DMS53 treated with DMSO at 0.1 percent for 48 hours (cell line): Measurements from ENCODE around the gene CADPS.

ENCODE experiments used
- DNase-seq: peaks from one replicate; lab custom pipeline; 2025; ENCODE audit not compliant: unreplicated experiment; lab: John Stamatoyannopoulos, UW

The CADPS gene

GRCh38 chr3:62696011-62696410 lies 179.2 kb downstream of the CADPS start:
- DNase-seq = no peak

- no peak for DNase-seq
Measured at GRCh38 chr3:62688812-62689211, 186.4 kb downstream of the CADPS start.

GRCh38 chr3:62688050-62688449 lies 187.2 kb downstream of the CADPS start:
- no peak for DNase-seq

GRCh38 chr3:62686503-62687294 lies 188.5 kb downstream of the CADPS start:
- no peak for DNase-seq

- no peak for DNase-seq
Measured at GRCh38 chr3:62682826-62683225, 192.4 kb downstream of the CADPS start.

- no peak for DNase-seq
Measured at GRCh38 chr3:62679988-62680387, 195.2 kb downstream of the CADPS start.

- DNase-seq = no peak
Measured at GRCh38 chr3:62678841-62679240, 196.4 kb downstream of the CADPS start.

GRCh38 chr3:62677926-62678325 lies 197.3 kb downstream of the CADPS start:
- DNase-seq = no peak

- DNase-seq = no peak
Measured at GRCh38 chr3:62676689-62677271, 198.4 kb downstream of the CADPS start.

GRCh38 chr3:62675492-62675891 lies 199.7 kb downstream of the CADPS start:
- DNase-seq = no peak

GRCh38 chr3:62672988-62673313 lies 202.3 kb downstream of the CADPS start:
- no peak for DNase-seq

GRCh38 chr3:62672270-62672987 lies 202.8 kb downstream of the CADPS start:
- no peak for DNase-seq

- no peak for DNase-seq
Measured at GRCh38 chr3:62670351-62670750, 204.9 kb downstream of the CADPS start.

- no peak for DNase-seq
Measured at GRCh38 chr3:62669161-62669560, 206.1 kb downstream of the CADPS start.

GRCh38 chr3:62667714-62668113 lies 207.5 kb downstream of the CADPS start:
- DNase-seq = no peak

GRCh38 chr3:62665627-62666437 lies 209.4 kb downstream of the CADPS start:
- DNase-seq = no peak

GRCh38 chr3:62662677-62663076 lies 212.5 kb downstream of the CADPS start:
- DNase-seq = no peak

GRCh38 chr3:62659660-62660059 lies 215.6 kb downstream of the CADPS start:
- no peak for DNase-seq

GRCh38 chr3:62655691-62656063 lies 219.5 kb downstream of the CADPS start:
- DNase-seq = no peak

GRCh38 chr3:62655056-62655690 lies 220.0 kb downstream of the CADPS start:
- DNase-seq = no peak

- no peak for DNase-seq
Measured at GRCh38 chr3:62653796-62654195, 221.4 kb downstream of the CADPS start.
